DOHH2 (cell line): Measurements from ENCODE around the gene SLC17A6.

Experiments
- H3F3A ChIP-seq: fragments of 200-600 bp; sonication (generic), shearing (Covaris generic); 2 replicates; pipeline ENCODE4 v1.6.0; 2016; ENCODE audit warnings: antibody characterized with exemption, mild to moderate bottlenecking; ENCODE audit not compliant: control insufficient read depth, insufficient read depth
- H3K27ac ChIP-seq: fragments of 200-600 bp; sonication (generic); 2 replicates; pipeline ENCODE4 v1.5.1; 2014; ENCODE audit warnings: low read depth, mild to moderate bottlenecking, low read length, moderate library complexity
- H3K27me3 ChIP-seq: fragments of 200-600 bp; sonication (generic); 2 replicates; pipeline ENCODE4 v1.6.1; 2014; ENCODE audit warnings: mild to moderate bottlenecking, low read length, mixed read lengths; ENCODE audit not compliant: control insufficient read depth
- H3K36me3 ChIP-seq: fragments of 200-600 bp; sonication (generic); 2 replicates; pipeline ENCODE4 v1.6.1; 2014; ENCODE audit warnings: mild to moderate bottlenecking, low read length, moderate library complexity, mixed read lengths; ENCODE audit not compliant: control insufficient read depth
- H3K4me1 ChIP-seq: fragments of 200-600 bp; sonication (generic); 2 replicates; pipeline ENCODE4 v1.6.1; 2014; ENCODE audit warnings: mild to moderate bottlenecking, low read length, mixed read lengths; ENCODE audit not compliant: control insufficient read depth
- H3K4me2 ChIP-seq: fragments of 200-600 bp; sonication (generic); 2 replicates; pipeline ENCODE4 v1.6.0; 2014; ENCODE audit warnings: mild to moderate bottlenecking, low read length, moderate library complexity
- H3K4me3 ChIP-seq: fragments of 200-600 bp; sonication (generic); 2 replicates; pipeline ENCODE4 v1.5.1; 2014; ENCODE audit warnings: mild to moderate bottlenecking, low read length, mixed read lengths
- H3K79me2 ChIP-seq: fragments of 200-600 bp; sonication (generic); 2 replicates; pipeline ENCODE4 v1.6.1; 2014; ENCODE audit warnings: mild to moderate bottlenecking, low read length, mixed read lengths; ENCODE audit not compliant: control insufficient read depth
- H3K9me2 ChIP-seq: fragments of 200-600 bp; sonication (generic); replicated peaks from 2 replicates; pipeline ENCODE4 v1.6.1; 2014; ENCODE audit warnings: mild to moderate bottlenecking, low read length, mixed read lengths; ENCODE audit not compliant: control insufficient read depth
- H3K9me3 ChIP-seq: fragments of 200-600 bp; sonication (generic); 2 replicates; pipeline ENCODE4 v1.6.1; 2014; ENCODE audit warnings: antibody characterized with exemption, low read length, mixed read lengths; ENCODE audit not compliant: control insufficient read depth, insufficient read depth
- H4K20me1 ChIP-seq: fragments of 200-600 bp; sonication (generic); 2 replicates; pipeline ENCODE4 v1.6.0; 2014; ENCODE audit warnings: low read depth, mild to moderate bottlenecking, antibody characterized with exemption, low read length, moderate library complexity; ENCODE audit not compliant: control insufficient read depth, insufficient read depth
- CTCF ChIP-seq: fragments of 200-600 bp; sonication (generic); IDR thresholded peaks from one replicate; pipeline ENCODE4 v1.5.1; 2014; ENCODE audit warnings: antibody characterized with exemption, mild to moderate bottlenecking, low read depth, low read length; ENCODE audit not compliant: poor library complexity, severe bottlenecking
- EZH2phosphoT487 ChIP-seq: fragments of 200-600 bp; sonication (generic); IDR thresholded peaks from 2 replicates; pipeline ENCODE4 v1.6.1; 2017; ENCODE audit warnings: borderline replicate concordance, mild to moderate bottlenecking, antibody characterized with exemption, low read length, moderate library complexity, mixed read lengths

Gene SLC17A6

DNA sequence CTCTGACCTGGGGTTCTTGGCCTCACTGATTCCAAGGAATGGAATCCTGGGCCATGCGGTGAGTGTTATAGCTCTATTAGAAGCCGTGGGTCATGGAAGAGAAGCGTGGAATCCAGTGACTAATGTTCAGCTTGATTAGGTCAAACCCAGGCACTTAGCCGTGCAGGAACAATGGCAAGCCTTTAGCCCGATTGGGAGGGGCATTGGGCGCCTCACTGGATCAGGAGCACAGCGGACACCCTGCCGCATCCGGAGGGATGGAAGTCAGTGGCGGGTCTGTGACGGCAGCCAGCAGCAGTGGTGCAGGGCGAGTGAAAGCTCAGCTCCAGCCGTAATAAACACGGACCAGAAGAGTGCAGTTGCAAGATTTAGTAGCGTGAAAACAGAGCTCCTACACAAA is 20.5 kb upstream of the SLC17A6 start:
- no peaks in the 10 kb centered on the region for H3K36me3 ChIP-seq
- H3K9me2 ChIP-seq = no peaks in the 10 kb centered on the region
- no peaks in the 10 kb centered on the region for H3K79me2 ChIP-seq
- no peak overlapping the region for H3K4me2 ChIP-seq
- H3K27me3 ChIP-seq = no peaks in the 10 kb centered on the region
- no peaks in the 10 kb centered on the region for H4K20me1 ChIP-seq
- TF ChIP-seq EZH2phosphoT487 (no peak), CTCF (no peak)
- no peaks in the 10 kb centered on the region for H3K4me1 ChIP-seq
- no peak overlapping the region for H3K4me3 ChIP-seq
- H3K27ac ChIP-seq = no peak overlapping the region
- H3K9me3 ChIP-seq = no peaks in the 10 kb centered on the region
- no peaks in the 10 kb centered on the region for H3F3A ChIP-seq

- Histone ChIP-seq H3K27ac (no peak overlapping the region), H4K20me1 (no peaks in the 10 kb centered on the region), H3K9me3 (no peaks in the 10 kb centered on the region), H3K4me2 (no peak overlapping the region), H3K4me1 (no peaks in the 10 kb centered on the region), H3K4me3 (no peak overlapping the region), H3K79me2 (no peaks in the 10 kb centered on the region), H3F3A (no peaks in the 10 kb centered on the region), H3K36me3 (no peaks in the 10 kb centered on the region), H3K9me2 (no peaks in the 10 kb centered on the region), H3K27me3 (no peaks in the 10 kb centered on the region)
- TF ChIP-seq CTCF = peak; percentile 53
- TF ChIP-seq EZH2phosphoT487 = no peak
Measured at GRCh38 chr11:22331771-22332170, 6.4 kb upstream of the SLC17A6 start.

DNA sequence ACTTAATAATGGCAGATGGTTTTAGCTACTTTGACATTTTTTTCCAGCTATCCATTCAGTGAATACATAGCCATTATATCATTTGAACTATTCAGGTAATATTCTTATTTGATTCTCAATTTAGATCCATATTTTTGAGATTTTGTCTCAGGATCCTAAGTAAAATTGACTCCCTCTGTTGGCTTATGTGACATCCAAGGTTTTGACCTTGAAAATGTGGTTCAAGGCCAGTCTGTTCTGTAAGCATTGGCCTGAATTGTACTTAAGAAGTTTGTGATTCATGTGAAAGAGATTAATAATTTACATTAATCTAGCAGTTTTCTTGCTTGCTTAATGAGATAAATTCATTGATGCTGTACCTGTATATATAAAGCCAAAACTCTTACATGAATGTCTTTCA is 1.6 kb upstream of the SLC17A6 start:
- Histone ChIP-seq H3K4me2 (no peak overlapping the region), H3K4me1 (no peaks in the 10 kb centered on the region), H3K9me2 (no peaks in the 10 kb centered on the region), H3K79me2 (no peaks in the 10 kb centered on the region), H3K27me3 (peaks cover 9% of the 10 kb centered on the region), H3K36me3 (no peaks in the 10 kb centered on the region), H4K20me1 (no peaks in the 10 kb centered on the region), H3K4me3 (no peak overlapping the region), H3K9me3 (no peaks in the 10 kb centered on the region), H3F3A (no peaks in the 10 kb centered on the region), H3K27ac (no peak overlapping the region)
- no peak for TF ChIP-seq CTCF
- no peak for TF ChIP-seq EZH2phosphoT487

- Histone ChIP-seq H3K4me2 (no peak overlapping the region), H4K20me1 (no peaks in the 10 kb centered on the region), H3K27ac (no peak overlapping the region), H3K4me1 (no peaks in the 10 kb centered on the region), H3K9me3 (no peaks in the 10 kb centered on the region), H3K9me2 (no peaks in the 10 kb centered on the region), H3K27me3 (peaks cover 9% of the 10 kb centered on the region), H3K4me3 (no peak overlapping the region), H3K36me3 (no peaks in the 10 kb centered on the region), H3F3A (no peaks in the 10 kb centered on the region), H3K79me2 (no peaks in the 10 kb centered on the region)
- TF ChIP-seq CTCF = no peak
- no peak for TF ChIP-seq EZH2phosphoT487
Measured at GRCh38 chr11:22339611-22340010, 1.4 kb downstream of the SLC17A6 start.
